Fibroblast of gingiva (primary cell): Measurements from ENCODE around the gene PATJ.

Source experiments
- DNase-seq: peaks from one replicate; pipeline ENCODE4 v3.0.0-alpha.2; 2011; ENCODE audit warnings: low read depth

PATJ gene

GRCh38 chr1:61993331-61993961, 251.2 kb downstream of the PATJ start:
- no peak for DNase-seq

- no peak for DNase-seq
Observed at GRCh38 chr1:61995641-61996040, 253.4 kb downstream of the PATJ start.

GRCh38 chr1:61997123-61997522, 254.8 kb downstream of the PATJ start:
- no peak for DNase-seq

DNA sequence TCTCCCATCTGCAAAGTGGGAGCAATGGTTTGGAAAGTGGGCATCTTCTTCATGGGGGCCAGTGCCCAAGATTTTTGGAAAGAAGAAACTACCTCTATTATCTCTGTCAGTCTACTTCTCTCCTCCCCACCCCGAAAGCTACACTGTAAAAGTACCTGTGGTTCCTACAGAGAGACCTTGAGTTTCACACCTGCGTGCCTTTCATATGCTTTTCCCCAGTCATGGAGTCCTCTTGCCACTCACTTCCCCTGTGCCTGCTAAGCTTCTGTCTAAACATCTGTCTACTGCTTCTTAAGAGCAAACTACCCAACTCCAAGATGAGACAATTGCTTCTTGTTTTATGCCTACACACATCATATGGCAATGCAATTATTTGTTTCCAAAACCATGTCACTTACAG, 261.5 kb downstream of the PATJ start:
- DNase-seq = no peak

DNA sequence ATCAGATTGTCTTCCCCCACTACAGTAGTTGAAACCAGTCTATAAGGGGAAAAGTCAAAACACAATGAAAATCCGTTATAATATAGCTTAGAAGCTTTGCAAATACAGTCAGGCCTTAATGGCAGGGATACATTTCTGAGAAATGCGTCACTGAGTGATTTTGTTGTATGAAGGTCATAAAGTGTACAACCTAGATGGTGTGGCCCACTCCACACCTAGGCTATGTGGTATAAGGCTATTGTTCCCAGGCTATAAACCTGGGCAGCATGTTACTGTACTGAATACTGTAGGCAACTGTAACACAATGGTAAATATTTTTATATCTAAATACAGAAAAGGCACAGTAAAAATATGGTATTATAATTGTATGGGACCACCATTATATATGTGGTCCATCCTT, 264.4 kb downstream of the PATJ start:
- no peak for DNase-seq

DNA sequence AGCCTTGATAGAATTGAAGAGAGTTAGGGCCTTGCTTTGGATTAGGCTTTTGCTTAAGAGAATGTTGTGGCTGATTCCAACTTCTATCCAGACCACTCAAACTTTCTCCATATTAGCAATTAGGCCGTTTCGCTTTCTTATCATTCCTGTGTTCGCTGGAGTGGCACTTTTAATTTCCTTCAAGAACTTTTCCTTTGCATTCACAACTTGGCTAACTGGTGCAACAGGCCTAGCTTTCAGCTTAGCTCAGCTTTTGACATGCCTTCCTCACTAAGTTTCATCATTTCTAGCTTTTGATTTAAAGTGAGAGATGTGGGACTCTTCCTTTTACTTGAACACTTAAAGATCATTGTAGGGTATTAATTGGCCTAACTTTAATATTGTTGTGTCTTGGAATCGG, 268.7 kb downstream of the PATJ start:
- DNase-seq = no peak

- no peak for DNase-seq
Observed at GRCh38 chr1:62012095-62012494, 269.8 kb downstream of the PATJ start.

- peak; percentile 4 for DNase-seq
Observed at GRCh38 chr1:62012836-62013235, 270.6 kb downstream of the PATJ start.

GRCh38 chr1:62013264-62013663, 271.0 kb downstream of the PATJ start:
- DNase-seq = no peak

GRCh38 chr1:62022382-62022983, 280.2 kb downstream of the PATJ start:
- DNase-seq = no peak

- no peak for DNase-seq
Observed at GRCh38 chr1:62024690-62025089, 282.4 kb downstream of the PATJ start.

DNA sequence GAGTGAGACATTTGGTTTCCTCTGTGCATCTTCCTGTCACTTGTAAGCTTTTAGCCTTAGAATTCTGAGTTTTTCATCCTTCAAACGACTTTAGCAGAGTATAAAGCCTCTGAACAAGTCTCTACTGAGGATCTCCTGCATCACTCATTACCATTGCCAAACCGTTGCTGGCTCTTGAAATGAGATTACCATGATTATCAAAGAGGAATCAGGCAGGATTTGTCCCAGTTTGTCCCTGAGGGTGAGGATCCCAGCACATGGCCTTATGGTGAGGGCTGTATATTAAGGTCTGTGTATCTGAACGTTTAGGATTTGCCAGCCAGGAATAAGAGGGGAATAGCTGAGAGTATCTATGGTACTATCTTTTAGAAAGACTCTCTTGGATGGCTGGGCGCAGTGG, 282.9 kb downstream of the PATJ start:
- DNase-seq = no peak

GRCh38 chr1:62025892-62026291, 283.6 kb downstream of the PATJ start:
- no peak for DNase-seq

GRCh38 chr1:62029704-62030103, 287.4 kb downstream of the PATJ start:
- no peak for DNase-seq

DNA sequence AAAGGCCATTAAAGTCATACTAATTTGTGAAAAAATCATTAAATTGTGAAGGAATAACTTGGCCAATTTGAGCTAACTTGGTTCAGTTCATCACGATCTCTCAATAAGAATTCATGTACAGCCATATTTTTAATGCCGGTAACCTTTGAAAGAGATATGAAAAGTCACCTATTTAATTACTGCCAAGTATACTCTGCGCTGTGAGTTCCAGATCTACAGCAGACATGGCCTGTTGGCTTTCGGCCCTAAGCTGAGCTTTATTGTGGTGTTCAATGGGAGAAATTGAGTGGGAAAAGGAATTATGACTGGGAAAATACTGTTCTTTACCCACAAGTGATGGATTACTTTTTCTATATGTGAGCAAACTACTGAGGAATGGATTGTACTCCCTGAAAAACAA, 292.5 kb downstream of the PATJ start:
- DNase-seq = no peak

DNA sequence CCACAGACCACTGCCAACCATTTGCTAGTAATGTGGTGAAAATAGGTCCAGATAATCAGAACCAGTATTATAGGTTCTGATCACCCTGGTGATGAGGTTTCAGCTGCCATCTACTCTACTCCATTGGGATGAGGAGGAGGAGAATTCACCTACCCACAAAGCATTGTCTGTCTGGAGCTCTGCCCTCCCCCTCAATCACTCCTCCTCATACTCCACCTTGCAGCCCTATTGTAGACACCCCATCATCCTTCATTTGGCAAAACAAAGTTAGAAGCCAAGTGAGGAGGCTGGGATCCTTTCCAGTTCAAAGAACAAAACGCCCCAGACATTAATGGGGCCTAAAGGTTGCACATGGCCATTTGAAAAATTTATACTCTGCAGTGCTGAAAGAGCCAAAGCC, 295.0 kb downstream of the PATJ start:
- no peak for DNase-seq

GRCh38 chr1:62038594-62039284, 296.5 kb downstream of the PATJ start:
- no peak for DNase-seq

DNA sequence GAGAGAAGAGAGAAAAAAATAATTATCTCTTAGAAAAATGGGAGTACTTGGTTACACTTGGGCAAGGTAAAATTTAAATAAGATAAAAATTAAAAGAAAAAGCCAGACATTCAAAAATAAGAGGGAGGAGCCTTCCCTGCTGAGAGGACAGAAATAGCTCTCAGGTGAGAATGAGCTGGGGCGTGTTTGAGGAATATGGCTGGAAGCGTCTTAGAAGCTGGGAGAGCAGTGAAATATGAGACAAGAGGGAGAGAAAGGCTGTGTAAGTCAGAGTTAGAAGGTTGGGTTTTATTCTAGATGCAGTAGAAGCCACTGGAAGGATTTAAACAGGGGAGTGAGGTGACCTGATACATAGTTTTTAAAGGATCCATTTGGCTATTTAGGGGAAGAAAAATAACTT, 298.2 kb downstream of the PATJ start:
- no peak for DNase-seq

GRCh38 chr1:62040973-62041372, 298.7 kb downstream of the PATJ start:
- no peak for DNase-seq

GRCh38 chr1:62043154-62043553, 300.9 kb downstream of the PATJ start:
- no peak for DNase-seq

- DNase-seq = no peak
Observed at GRCh38 chr1:62045574-62045973, 303.3 kb downstream of the PATJ start.

DNA sequence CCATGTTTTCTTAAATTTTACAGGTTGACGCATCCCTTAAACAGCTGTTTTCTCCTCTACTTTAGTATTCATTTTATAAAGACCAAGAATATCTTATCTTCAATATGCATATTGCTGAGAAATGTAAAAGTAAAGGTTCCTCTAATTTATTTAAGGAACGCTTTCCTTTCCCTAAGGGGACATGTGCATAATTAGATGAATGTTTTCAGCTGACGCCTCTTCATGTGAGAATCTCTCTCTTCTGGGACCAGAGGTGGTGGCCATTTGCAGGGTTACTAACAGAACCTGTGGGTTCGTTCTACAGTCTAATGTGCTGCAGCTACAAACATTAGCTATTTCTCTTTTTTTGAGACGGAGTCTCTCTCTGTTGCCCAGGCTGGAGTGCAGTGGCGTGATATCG, 304.6 kb downstream of the PATJ start:
- DNase-seq = no peak

DNA sequence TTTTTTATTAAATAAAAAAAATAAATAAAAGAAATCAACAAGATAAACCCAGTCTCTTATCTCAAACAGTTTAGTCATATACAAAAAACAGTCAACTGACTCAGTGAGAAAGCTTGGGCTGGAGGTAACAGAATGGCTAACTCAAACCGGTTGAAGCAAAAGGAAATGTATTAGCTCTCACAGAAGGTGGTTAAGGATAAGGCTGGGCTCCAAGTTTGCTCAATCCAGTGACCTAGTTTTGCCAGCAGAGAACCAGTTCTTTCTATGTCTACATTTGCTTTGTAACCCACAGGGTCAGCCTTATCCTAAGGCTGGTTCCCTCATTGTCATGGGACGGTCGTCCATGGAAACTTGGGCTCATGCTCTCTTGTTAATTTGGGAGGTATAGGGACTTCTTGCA, 307.9 kb downstream of the PATJ start:
- no peak for DNase-seq

GRCh38 chr1:62052946-62053345, 310.7 kb downstream of the PATJ start:
- DNase-seq = no peak
